PC-9 (cell line): ENCODE data around the gene UVRAG.

Experiments
- EZH2 ChIP-seq: fragments of 200-600 bp; sonication (generic); IDR thresholded peaks from 2 replicates; pipeline ENCODE4 v1.8.0; 2017; ENCODE audit warnings: antibody characterized with exemption, low read depth
- TF ChIP-seq, protein P1 (sequence below): fragments of 200-600 bp; sonication (generic); conservative IDR thresholded peaks from 2 replicates; pipeline ENCODE4 v1.6.1; 2017; ENCODE audit warnings: mixed run types, antibody characterized with exemption, mild to moderate bottlenecking, moderate library complexity

DNA sequence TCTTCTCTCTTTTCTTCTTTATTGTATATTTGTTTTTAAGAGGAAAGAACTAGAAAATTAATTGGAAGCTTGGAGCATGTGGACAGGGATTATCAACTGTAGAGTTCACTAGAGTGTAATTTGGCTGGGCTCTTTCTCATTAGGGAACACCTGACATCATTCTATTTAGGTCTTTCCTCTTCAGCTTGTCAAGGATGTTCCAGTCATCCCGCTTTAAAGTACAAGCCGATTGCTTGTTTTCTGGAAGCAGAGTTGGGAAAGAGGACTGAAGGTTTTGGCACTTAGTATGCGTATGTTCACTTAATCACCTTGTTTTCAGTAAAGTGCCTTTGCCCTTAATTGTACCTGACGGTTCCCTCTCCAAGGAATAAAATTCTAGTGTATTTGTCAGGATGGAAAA, 279.7 kb downstream of the UVRAG start:
- TF ChIP-seq, protein P1, sequence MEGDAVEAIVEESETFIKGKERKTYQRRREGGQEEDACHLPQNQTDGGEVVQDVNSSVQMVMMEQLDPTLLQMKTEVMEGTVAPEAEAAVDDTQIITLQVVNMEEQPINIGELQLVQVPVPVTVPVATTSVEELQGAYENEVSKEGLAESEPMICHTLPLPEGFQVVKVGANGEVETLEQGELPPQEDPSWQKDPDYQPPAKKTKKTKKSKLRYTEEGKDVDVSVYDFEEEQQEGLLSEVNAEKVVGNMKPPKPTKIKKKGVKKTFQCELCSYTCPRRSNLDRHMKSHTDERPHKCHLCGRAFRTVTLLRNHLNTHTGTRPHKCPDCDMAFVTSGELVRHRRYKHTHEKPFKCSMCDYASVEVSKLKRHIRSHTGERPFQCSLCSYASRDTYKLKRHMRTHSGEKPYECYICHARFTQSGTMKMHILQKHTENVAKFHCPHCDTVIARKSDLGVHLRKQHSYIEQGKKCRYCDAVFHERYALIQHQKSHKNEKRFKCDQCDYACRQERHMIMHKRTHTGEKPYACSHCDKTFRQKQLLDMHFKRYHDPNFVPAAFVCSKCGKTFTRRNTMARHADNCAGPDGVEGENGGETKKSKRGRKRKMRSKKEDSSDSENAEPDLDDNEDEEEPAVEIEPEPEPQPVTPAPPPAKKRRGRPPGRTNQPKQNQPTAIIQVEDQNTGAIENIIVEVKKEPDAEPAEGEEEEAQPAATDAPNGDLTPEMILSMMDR: no peak
- TF ChIP-seq EZH2: no peak
